Hematopoietic multipotent progenitor cell treated with erythropoietin and hydrocortisone succinate and interleukin-3 and kit ligand, for 17 days (in vitro differentiated cells): ENCODE results near the gene RPL23.
A peak's percentile ranks its signal among the peaks of the same experiment; 100 is the strongest.

Experiments
- DNase-seq: peaks from one replicate; pipeline ENCODE4 v3.0.0-alpha.2; 2015; ENCODE audit warnings: low spot score

RPL23 gene

GRCh38 chr17:38853292-38854219 lies at the start of gene RPL23:
Gene RPL23 (minus strand): TSS chr17:38853721. CDS start chr17:38853710, 11 bp downstream.
- DNase-seq = peak; percentile 96

- no peak for DNase-seq
Observed at GRCh38 chr17:38900978-38901656, 47.6 kb upstream of the RPL23 start.

GRCh38 chr17:38899421-38899820 lies 45.9 kb upstream of the RPL23 start:
- no peak for DNase-seq

GRCh38 chr17:38898812-38899348 lies 45.4 kb upstream of the RPL23 start:
- no peak for DNase-seq

GRCh38 chr17:38898291-38898679 lies 44.8 kb upstream of the RPL23 start:
- no peak for DNase-seq

GRCh38 chr17:38897671-38898290 lies 44.3 kb upstream of the RPL23 start:
- DNase-seq = no peak

GRCh38 chr17:38897176-38897575 lies 43.7 kb upstream of the RPL23 start:
- DNase-seq = no peak

- no peak for DNase-seq
Observed at GRCh38 chr17:38896346-38896954, 42.9 kb upstream of the RPL23 start.

GRCh38 chr17:38894276-38894675 lies 40.8 kb upstream of the RPL23 start:
- no peak for DNase-seq

GRCh38 chr17:38893607-38894006 lies 40.1 kb upstream of the RPL23 start:
- DNase-seq = no peak

- DNase-seq = no peak
Observed at GRCh38 chr17:38893113-38893512, 39.6 kb upstream of the RPL23 start.

- DNase-seq = no peak
Observed at GRCh38 chr17:38892620-38893019, 39.1 kb upstream of the RPL23 start.

GRCh38 chr17:38892083-38892482 lies 38.6 kb upstream of the RPL23 start:
- no peak for DNase-seq

- no peak for DNase-seq
Observed at GRCh38 chr17:38891441-38891840, 37.9 kb upstream of the RPL23 start.

GRCh38 chr17:38890410-38890746 lies 36.9 kb upstream of the RPL23 start:
- DNase-seq = no peak

- DNase-seq = no peak
Observed at GRCh38 chr17:38889745-38890409, 36.4 kb upstream of the RPL23 start.

GRCh38 chr17:38888842-38889241 lies 35.3 kb upstream of the RPL23 start:
- no peak for DNase-seq

GRCh38 chr17:38886643-38887010 lies 33.1 kb upstream of the RPL23 start:
- DNase-seq = no peak

- DNase-seq = no peak
Observed at GRCh38 chr17:38885728-38886642, 32.5 kb upstream of the RPL23 start.

- DNase-seq = no peak
Observed at GRCh38 chr17:38885044-38885727, 31.7 kb upstream of the RPL23 start.
